Fibroblast of lung (primary cell): Measurements from ENCODE around the gene SLIT3. TPM values are rescaled to one million over a fixed set of nuclear protein-coding genes. Genes with fewer than 3 reads are reported as not detected.

ENCODE experiments used
- DNase-seq, 2 donors: peaks; one replicate each; pipeline versions ENCODE4 v3.0.0 to v3.0.0-alpha.2; 2010; ENCODE audit warnings: low read depth in 2 of 2
- H2AFZ ChIP-seq: 2 replicates; pipeline ENCODE4 v1.5.1; 2012; ENCODE audit warnings: low read length, control low read depth, inconsistent platforms
- H3K27ac ChIP-seq: 2 replicates; pipeline ENCODE4 v1.5.1; 2011; ENCODE audit warnings: low read length, control low read depth; ENCODE audit not compliant: insufficient read depth
- H3K27me3 ChIP-seq: 2 replicates; pipeline ENCODE4 v1.5.1; 2011; ENCODE audit warnings: mild to moderate bottlenecking, low read length; ENCODE audit not compliant: control insufficient read depth, insufficient read depth
- H3K36me3 ChIP-seq: 2 replicates; pipeline ENCODE4 v1.5.1; 2011; ENCODE audit warnings: low read length; ENCODE audit not compliant: control insufficient read depth, insufficient read depth
- H3K4me1 ChIP-seq: 2 replicates; pipeline ENCODE4 v1.5.1; 2011; ENCODE audit warnings: low read length; ENCODE audit not compliant: control insufficient read depth, insufficient read depth; ENCODE audit errors: extremely low read depth
- H3K4me2 ChIP-seq: 2 replicates; pipeline ENCODE4 v1.5.1; 2011; ENCODE audit warnings: low read length, control low read depth; ENCODE audit not compliant: insufficient read depth; ENCODE audit errors: extremely low read depth
- H3K4me3 ChIP-seq, 4 experiments: fragments of 200-600 bp in 1 of 4; sonication (generic) in 1 of 4; replicated peaks in 1 of 4; 2 replicates each; pipeline ENCODE4 v1.5.1; 2011 to 2016; ENCODE audit warnings: low read length in 4 of 4, low read depth in 3 of 4, mild to moderate bottlenecking in 3 of 4, control low read depth in 2 of 4, inconsistent platforms in 1 of 4, mixed read lengths in 1 of 4; ENCODE audit not compliant: insufficient read depth in 1 of 4; ENCODE audit errors: control extremely low read depth in 1 of 4
- H3K79me2 ChIP-seq: 2 replicates; pipeline ENCODE4 v1.5.1; 2012; ENCODE audit warnings: mild to moderate bottlenecking, low read length, inconsistent platforms; ENCODE audit not compliant: control insufficient read depth, insufficient read depth
- H3K9ac ChIP-seq: 2 replicates; pipeline ENCODE4 v1.5.1; 2011; ENCODE audit warnings: mild to moderate bottlenecking, low read length, control low read depth; ENCODE audit not compliant: insufficient read depth
- H3K9me3 ChIP-seq: 2 replicates; pipeline ENCODE4 v1.5.1; 2012; ENCODE audit warnings: low read depth, low read length; ENCODE audit not compliant: control insufficient read depth, insufficient read depth
- H4K20me1 ChIP-seq: 2 replicates; pipeline ENCODE4 v1.5.1; 2011; ENCODE audit warnings: low read length; ENCODE audit not compliant: control insufficient read depth, insufficient read depth; ENCODE audit errors: extremely low read depth
- EZH2 ChIP-seq: IDR thresholded peaks from 2 replicates; pipeline ENCODE4 v1.5.1; 2012; ENCODE audit warnings: low read length, control low read depth, mild to moderate bottlenecking; ENCODE audit errors: missing control alignments
- polyA plus RNA-seq, 2 donors: library from polyadenylated mRNA; depleted of rRNA in 1 of 2; stranded (reverse) in 1 of 2; unstranded in 1 of 2; fragments of >200 nt; gene quantifications; 2 replicates each; pipeline ENCODE4 v1.2.1, GENCODE V29; 2011 to 2012; ENCODE audit warnings: missing spikeins in 1 of 2
- total RNA-seq: library from RNA; depleted of rRNA; stranded (reverse); fragments of >200 nt; gene quantifications from 2 replicates; pipeline ENCODE4 v1.2.1, GENCODE V29; 2014
- TF ChIP-seq, protein P1 (sequence below), 2 donors: IDR thresholded peaks in 1 of 2; conservative IDR thresholded peaks in 1 of 2; 1 replicate in 1 of 2; 2 replicates in 1 of 2; pipeline ENCODE4 v1.5.1; 2011 to 2012; ENCODE audit warnings: low read length in 2 of 2, control low read depth in 1 of 2, inconsistent platforms in 1 of 2, low read depth in 1 of 2, mild to moderate bottlenecking in 1 of 2

Gene SLIT3
- total and polyA plus RNA-seq, 2 donors (not counting 1 experiment from before 2014, with no cell fraction given) = 1.6 to 4.6 TPM

DNA sequence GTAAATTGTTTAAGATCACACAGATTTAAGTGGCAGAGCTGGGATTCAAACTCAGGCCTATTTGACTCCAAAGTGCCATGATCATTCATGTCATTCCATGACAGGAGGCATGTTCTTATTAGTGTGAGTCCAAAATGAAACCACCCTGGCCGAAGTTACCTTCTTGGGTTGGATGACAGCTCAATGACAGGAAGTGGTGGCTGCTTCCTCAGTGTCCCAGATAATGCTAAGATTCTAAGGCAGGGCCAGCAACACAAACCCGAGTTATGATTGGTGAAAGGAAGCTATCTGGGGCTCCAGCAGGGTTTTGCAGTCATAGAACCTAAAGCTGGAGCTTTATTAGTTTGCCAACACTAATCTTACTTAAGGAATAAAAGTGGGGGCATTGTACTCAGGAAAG, 340.4 kb downstream of the SLIT3 start:
- Histone ChIP-seq H3K9ac (no peak overlapping the region), H4K20me1 (no peaks in the 10 kb centered on the region), H3K4me3 (no peak overlapping the region), H3K27ac (no peak overlapping the region), H2AFZ (no peak overlapping the region), H3K27me3 (no peaks in the 10 kb centered on the region), H3K79me2 (no peaks in the 10 kb centered on the region), H3K4me1 (no peaks in the 10 kb centered on the region), H3K4me2 (no peak overlapping the region), H3K9me3 (no peaks in the 10 kb centered on the region), H3K36me3 (no peaks in the 10 kb centered on the region)
- no peak for DNase-seq
- TF ChIP-seq, protein P1, sequence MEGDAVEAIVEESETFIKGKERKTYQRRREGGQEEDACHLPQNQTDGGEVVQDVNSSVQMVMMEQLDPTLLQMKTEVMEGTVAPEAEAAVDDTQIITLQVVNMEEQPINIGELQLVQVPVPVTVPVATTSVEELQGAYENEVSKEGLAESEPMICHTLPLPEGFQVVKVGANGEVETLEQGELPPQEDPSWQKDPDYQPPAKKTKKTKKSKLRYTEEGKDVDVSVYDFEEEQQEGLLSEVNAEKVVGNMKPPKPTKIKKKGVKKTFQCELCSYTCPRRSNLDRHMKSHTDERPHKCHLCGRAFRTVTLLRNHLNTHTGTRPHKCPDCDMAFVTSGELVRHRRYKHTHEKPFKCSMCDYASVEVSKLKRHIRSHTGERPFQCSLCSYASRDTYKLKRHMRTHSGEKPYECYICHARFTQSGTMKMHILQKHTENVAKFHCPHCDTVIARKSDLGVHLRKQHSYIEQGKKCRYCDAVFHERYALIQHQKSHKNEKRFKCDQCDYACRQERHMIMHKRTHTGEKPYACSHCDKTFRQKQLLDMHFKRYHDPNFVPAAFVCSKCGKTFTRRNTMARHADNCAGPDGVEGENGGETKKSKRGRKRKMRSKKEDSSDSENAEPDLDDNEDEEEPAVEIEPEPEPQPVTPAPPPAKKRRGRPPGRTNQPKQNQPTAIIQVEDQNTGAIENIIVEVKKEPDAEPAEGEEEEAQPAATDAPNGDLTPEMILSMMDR (conservative IDR thresholded peaks at IDR 0.05 in 1 of 2, IDR thresholded peaks at IDR 0.05 in 1 of 2; ENCODE audit: low read depth in 1 of 2, low read length in 2 of 2) = no peak
- no peak for TF ChIP-seq EZH2

DNA sequence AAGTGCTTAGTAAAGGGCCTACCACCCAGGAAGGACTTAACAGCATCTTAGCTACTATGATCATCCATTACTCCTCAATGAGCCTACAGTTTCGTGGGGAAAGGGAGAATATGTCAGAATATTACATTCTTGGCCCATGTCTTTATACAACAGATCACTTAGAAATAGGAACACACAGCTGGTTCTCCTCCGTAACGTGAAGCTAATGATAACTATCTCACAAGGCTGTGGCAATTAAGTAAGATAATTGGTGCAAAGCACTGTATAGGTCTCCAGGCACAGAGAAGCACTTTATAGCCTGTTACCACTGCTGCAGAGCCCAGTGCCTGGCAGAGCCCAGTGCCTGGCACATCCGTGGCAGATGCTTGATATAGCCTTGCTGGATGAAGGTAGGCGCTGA, 347.6 kb downstream of the SLIT3 start:
- TF ChIP-seq, protein P1 (conservative IDR thresholded peaks at IDR 0.05 in 1 of 2, IDR thresholded peaks at IDR 0.05 in 1 of 2; ENCODE audit: low read depth in 1 of 2, low read length in 2 of 2) = no peak
- TF ChIP-seq EZH2 = no peak
- no peak overlapping the region for H3K9ac ChIP-seq
- no peak overlapping the region for H3K4me2 ChIP-seq
- no peaks in the 10 kb centered on the region for H3K9me3 ChIP-seq
- no peak overlapping the region for H3K4me3 ChIP-seq
- no peaks in the 10 kb centered on the region for H3K27me3 ChIP-seq
- H3K79me2 ChIP-seq = no peaks in the 10 kb centered on the region
- no peaks in the 10 kb centered on the region for H4K20me1 ChIP-seq
- no peaks in the 10 kb centered on the region for H3K36me3 ChIP-seq
- H2AFZ ChIP-seq = no peak overlapping the region
- no peaks in the 10 kb centered on the region for H3K4me1 ChIP-seq
- DNase-seq = no peak
- H3K27ac ChIP-seq = no peak overlapping the region

DNA sequence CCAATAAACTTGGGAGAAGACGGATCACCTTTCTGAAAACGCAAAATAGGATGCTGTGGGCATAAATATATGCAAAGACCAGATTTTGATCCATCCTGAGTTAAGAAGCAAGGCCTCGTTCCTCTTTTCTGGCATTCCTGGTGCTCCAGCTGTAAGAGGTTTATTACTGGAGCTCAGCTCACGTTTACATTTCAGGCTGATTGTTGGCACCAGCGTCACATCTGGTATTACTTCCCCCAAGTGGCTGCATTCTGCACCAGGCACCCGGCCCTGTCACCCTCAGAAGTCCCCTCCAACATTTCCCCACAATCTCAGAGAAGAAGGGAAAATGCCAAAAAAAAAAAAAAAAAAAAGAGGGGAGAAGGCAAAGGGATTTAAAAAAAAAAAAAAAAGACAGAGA, 348.7 kb downstream of the SLIT3 start:
- Histone ChIP-seq H3K4me3 (no peak overlapping the region), H3K27me3 (no peaks in the 10 kb centered on the region), H3K9ac (no peak overlapping the region), H3K9me3 (no peaks in the 10 kb centered on the region), H3K4me2 (no peak overlapping the region), H4K20me1 (no peaks in the 10 kb centered on the region), H3K36me3 (no peaks in the 10 kb centered on the region), H2AFZ (no peak overlapping the region), H3K4me1 (no peaks in the 10 kb centered on the region), H3K27ac (no peak overlapping the region), H3K79me2 (no peaks in the 10 kb centered on the region)
- DNase-seq = no peak
- no peak for TF ChIP-seq EZH2
- TF ChIP-seq, protein P1 (conservative IDR thresholded peaks at IDR 0.05 in 1 of 2, IDR thresholded peaks at IDR 0.05 in 1 of 2; ENCODE audit: low read depth in 1 of 2, low read length in 2 of 2) = no peak
